Stomach (tissue), 9 donors: ENCODE data around the gene DMC1. TPM values are rescaled to one million over a fixed set of nuclear protein-coding genes. Genes with fewer than 3 reads are reported as not detected.
A peak's percentile ranks its signal among the peaks of the same experiment; 100 is the strongest.
"Not testable (repeated sequence)": the region's sequence is repeated elsewhere in the genome, so short reads cannot be mapped to it uniquely, and the experiment has no call there.

Source experiments
- DNase-seq, 2 donors: peaks; one replicate each; pipeline versions ENCODE4 v3.0.0 to v3.0.0-alpha.2; 2013 to 2019
- H3K27ac ChIP-seq, 5 donors: fragments of 200-600 bp in 4 of 5; sonication (generic) in 4 of 5; one replicate each; pipeline ENCODE4 v1.5.1; 2013 to 2019; ENCODE audit warnings: mild to moderate bottlenecking in 1 of 5, moderate library complexity in 1 of 5
- H3K27me3 ChIP-seq, 3 donors: fragments of 200-600 bp; sonication (generic); one replicate each; pipeline ENCODE4 v1.5.1; 2017 to 2019; ENCODE audit warnings: mixed run types in 1 of 3
- H3K36me3 ChIP-seq, 4 donors: fragments of 200-600 bp; sonication (generic); 1 replicate in 3 of 4; 2 replicates in 1 of 4; pipeline ENCODE4 v1.5.1; 2016 to 2019
- H3K4me1 ChIP-seq, 4 donors: fragments of 200-600 bp; sonication (generic); one replicate each; pipeline ENCODE4 v1.5.1; 2016 to 2019
- H3K4me3 ChIP-seq, 4 donors: fragments of 200-600 bp; sonication (generic) in 3 of 4; one replicate each; pipeline ENCODE4 v1.5.1; 2016 to 2019; ENCODE audit warnings: mild to moderate bottlenecking in 1 of 4
- H3K9me3 ChIP-seq, 4 donors: fragments of 200-600 bp; sonication (generic); one replicate each; pipeline ENCODE4 v1.5.1; 2016 to 2019
- CTCF ChIP-seq, 7 experiments: fragments of 450-650 bp in 4 of 7; fragments of 200-600 bp in 3 of 7; sonication (generic) in 3 of 7; IDR thresholded peaks; one replicate each; pipeline ENCODE4 v1.5.1; 2016 to 2019; ENCODE audit warnings: antibody characterized with exemption in 7 of 7, control low read depth in 2 of 7, mild to moderate bottlenecking in 1 of 7
- EP300 ChIP-seq: sonication (generic); formaldehyde crosslinking; IDR thresholded peaks from one replicate; pipeline ENCODE4 v1.6.1; 2017; ENCODE audit warnings: antibody characterized with exemption
- POLR2A ChIP-seq, 4 donors: fragments of 450-650 bp; IDR thresholded peaks; one replicate each; pipeline ENCODE4 v1.6.1; 2016; ENCODE audit warnings: antibody characterized with exemption in 4 of 4, control low read depth in 2 of 4, mild to moderate bottlenecking in 1 of 4, moderate library complexity in 1 of 4
- POLR2AphosphoS5 ChIP-seq, 3 donors: sonication (generic); formaldehyde crosslinking; IDR thresholded peaks; one replicate each; pipeline ENCODE4 v1.6.1; 2016; ENCODE audit warnings: antibody characterized with exemption in 3 of 3
- WGBS, 5 donors: extraction: QIAGEN DNeasy Blood & Tissue Kit in 3 of 5; methylation state at CpG; one replicate each; pipeline versions ENCODE4 v1.1.5 to v1.1.7; 2013 to 2018; 5-methylcytosine and 5-hydroxymethylcytosine counted together
- intact Hi-C: fragments of 100-400 bp; cut with DNase I; formaldehyde crosslinking; loops from one replicate; pipeline ENCODE4 v1.15.1; 2023; ENCODE audit warnings: low total_unique reads
- polyA plus RNA-seq, 3 donors: library from polyadenylated mRNA; stranded (reverse); fragments of 200-250 nt; gene quantifications; one replicate each; pipeline ENCODE4 v1.2.3, GENCODE V29; 2013
- total RNA-seq, 5 donors: library from RNA; depleted of rRNA; stranded (reverse); fragments of >200 nt; gene quantifications; one replicate each; pipeline versions ENCODE4 v1.1.0 to v1.2.3, GENCODE V29; 2014 to 2016
- donor health status: healthy with polysubstance abuse.
- donor health status: Bipolar disorder and iron deficiency.
- donor health status: healthy.

Gene DMC1
- total and polyA plus RNA-seq, 8 donors = 0.37 to 10.1 (median 0.45) TPM; not detected in 4

GRCh38 chr22:38477585-38477984 is 92.4 kb downstream of the DMC1 start:
- intact Hi-C loops = no loop called here
- H3K4me1 ChIP-seq = no peaks in the 10 kb centered on the region
- H3K36me3 ChIP-seq = peaks cover 21 to 46% (median 32%) of the 10 kb centered on the region in 4 donors
- H3K27ac ChIP-seq = no peak overlapping the region
- no peaks in the 10 kb centered on the region for H3K27me3 ChIP-seq
- no peak for DNase-seq
- 62 to 76% (median 65%) methylated on average over 1 of the region's 1 CpG for WGBS, 5 donors
- H3K9me3 ChIP-seq = no peaks in the 10 kb centered on the region
- no peak for TF ChIP-seq CTCF (IDR thresholded peaks at IDR 0.05)
- no peak for TF ChIP-seq POLR2AphosphoS5 (IDR thresholded peaks at IDR 0.05)
- no peak overlapping the region for H3K4me3 ChIP-seq

- Histone ChIP-seq H3K36me3 (peaks cover 0 to 11% (median 2%) of the 10 kb centered on the region in 4 donors), H3K27me3 (no peaks in the 10 kb centered on the region), H3K9me3 (no peaks in the 10 kb centered on the region), H3K27ac (no peak overlapping the region), H3K4me1 (peaks cover 0 to 4% (median 2%) of the 10 kb centered on the region in 4 donors), H3K4me3 (no peak overlapping the region)
- no peak for DNase-seq
- intact Hi-C loops = no loop called here
- TF ChIP-seq POLR2AphosphoS5 (IDR thresholded peaks at IDR 0.05) = no peak
- TF ChIP-seq POLR2A (IDR thresholded peaks at IDR 0.05) = no peak
- no peak for TF ChIP-seq CTCF (IDR thresholded peaks at IDR 0.05)
- TF ChIP-seq EP300 = no peak
- WGBS, 5 donors = 69 to 80% (median 78%) methylated on average over 10 of the region's 10 CpGs
Measured at GRCh38 chr22:38474003-38474607, 95.9 kb downstream of the DMC1 start.

- H3K4me3 ChIP-seq = no peak overlapping the region
- H3K4me1 ChIP-seq = peaks cover 13 to 21% (median 19%) of the 10 kb centered on the region in 4 donors
- DNase-seq = no peak
- 85 to 93% (median 93%) methylated on average over 10 to 11 of the region's 11 CpGs for WGBS, 5 donors
- no peaks in the 10 kb centered on the region for H3K9me3 ChIP-seq
- intact Hi-C loops = no loop called here
- H3K27ac ChIP-seq = no peak overlapping the region
- peaks cover 0 to 27% (median 5%) of the 10 kb centered on the region in 3 donors for H3K27me3 ChIP-seq
- TF ChIP-seq POLR2A (IDR thresholded peaks at IDR 0.05) (no peak), POLR2AphosphoS5 (IDR thresholded peaks at IDR 0.05) (no peak), CTCF (IDR thresholded peaks at IDR 0.05) (no peak), EP300 (no peak)
- H3K36me3 ChIP-seq = no peaks in the 10 kb centered on the region
Measured at GRCh38 chr22:38471237-38471636, 98.7 kb downstream of the DMC1 start.

- DNase-seq = not testable (repeated sequence)
Measured at GRCh38 chr22:38470179-38470578, 99.8 kb downstream of the DMC1 start.

GRCh38 chr22:38469306-38469781 is 100.6 kb downstream of the DMC1 start:
- no peak for TF ChIP-seq POLR2AphosphoS5 (IDR thresholded peaks at IDR 0.05)
- no peak for TF ChIP-seq CTCF (IDR thresholded peaks at IDR 0.05)
- no peak for TF ChIP-seq EP300
- no peak for TF ChIP-seq POLR2A (IDR thresholded peaks at IDR 0.05)
- Histone ChIP-seq H3K4me3 (peak overlapping the region in 3 of 4 donors; percentile 50 to 66 (median 62)), H3K9me3 (no peaks in the 10 kb centered on the region), H3K4me1 (peaks cover 13 to 21% (median 19%) of the 10 kb centered on the region in 4 donors), H3K27ac (no peak overlapping the region), H3K27me3 (peaks cover 0 to 41% (median 5%) of the 10 kb centered on the region in 3 donors), H3K36me3 (no peaks in the 10 kb centered on the region)
- whole genome bisulfite sequencing, 5 donors = 80 to 92% (median 87%) methylated on average over 5 to 6 of the region's 6 CpGs
- DNase-seq = peak in 1 of 2 donors; percentile 8
- intact Hi-C loops = no loop called here

More at GRCh38 chr22:38470179-38470578, 99.8 kb downstream of the DMC1 start:
- Histone ChIP-seq H3K27me3 (peaks cover 0 to 38% (median 5%) of the 10 kb centered on the region in 3 donors), H3K4me1 (peaks cover 13 to 21% (median 19%) of the 10 kb centered on the region in 4 donors)
- H3K4me3 ChIP-seq, H3K9me3 ChIP-seq, H3K27ac ChIP-seq, intact Hi-C loops, H3K36me3 ChIP-seq: not testable (repeated sequence)
- 91 to 97% (median 95%) methylated on average over 10 of the region's 10 CpGs for WGBS, 5 donors
